K562 (cell line): ENCODE measurements around the gene ANKRD1.

Experiments used
- ARID2 ChIP-seq: fragments of 450-650 bp; IDR thresholded peaks from 2 replicates; pipeline ENCODE4 v1.6.1; 2017; ENCODE audit warnings: antibody characterized with exemption, mild to moderate bottlenecking
- ETV6 ChIP-seq, 3 experiments: fragments of 150-350 bp in 1 of 3; sonication (generic) in 1 of 3; formaldehyde crosslinking in 1 of 3; IDR thresholded peaks; 2 replicates each; pipeline versions ENCODE4 v1.6.1 to v1.8.0; 2014 to 2022; ENCODE audit warnings: borderline replicate concordance in 2 of 3, low read depth in 2 of 3, antibody characterized with exemption in 1 of 3, low read length in 1 of 3, mild to moderate bottlenecking in 1 of 3, missing genetic modification reagents in 1 of 3
- PTRF ChIP-seq: fragments of 450-650 bp; IDR thresholded peaks from 2 replicates; pipeline ENCODE4 v1.6.1; 2016; ENCODE audit warnings: mild to moderate bottlenecking, missing genetic modification characterization, missing compliant biosample characterization
- TF ChIP-seq, protein P1 (sequence below): fragments of 450-650 bp; formaldehyde crosslinking; IDR thresholded peaks from 2 replicates; pipeline ENCODE4 v1.4.0; 2022; ENCODE audit warnings: missing genetic modification characterization

DNA sequence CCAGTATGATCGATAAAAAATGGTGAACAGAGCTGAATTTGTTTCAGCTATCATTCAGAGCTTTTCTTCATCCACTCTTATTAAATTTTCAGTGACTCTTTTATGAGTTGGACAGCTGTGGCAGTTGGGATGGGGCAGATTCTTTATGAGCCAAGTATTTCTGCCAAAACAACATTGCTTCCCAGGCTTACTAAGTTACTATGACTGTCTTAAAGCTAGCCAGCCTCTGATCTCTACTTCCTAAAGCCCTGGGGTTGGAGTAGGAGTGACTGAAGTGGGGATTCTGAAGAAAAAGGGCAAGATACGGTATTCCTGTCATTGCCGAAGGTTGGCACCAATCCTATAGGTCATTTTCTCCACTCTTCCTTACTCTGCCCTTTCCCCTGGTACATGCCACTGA is 36.5 kb downstream of the ANKRD1 start:
- TF ChIP-seq, protein P1, sequence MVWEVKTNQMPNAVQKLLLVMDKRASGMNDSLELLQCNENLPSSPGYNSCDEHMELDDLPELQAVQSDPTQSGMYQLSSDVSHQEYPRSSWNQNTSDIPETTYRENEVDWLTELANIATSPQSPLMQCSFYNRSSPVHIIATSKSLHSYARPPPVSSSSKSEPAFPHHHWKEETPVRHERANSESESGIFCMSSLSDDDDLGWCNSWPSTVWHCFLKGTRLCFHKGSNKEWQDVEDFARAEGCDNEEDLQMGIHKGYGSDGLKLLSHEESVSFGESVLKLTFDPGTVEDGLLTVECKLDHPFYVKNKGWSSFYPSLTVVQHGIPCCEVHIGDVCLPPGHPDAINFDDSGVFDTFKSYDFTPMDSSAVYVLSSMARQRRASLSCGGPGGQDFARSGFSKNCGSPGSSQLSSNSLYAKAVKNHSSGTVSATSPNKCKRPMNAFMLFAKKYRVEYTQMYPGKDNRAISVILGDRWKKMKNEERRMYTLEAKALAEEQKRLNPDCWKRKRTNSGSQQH (CRISPR knock-in tag): no peak
- TF ChIP-seq ETV6 (IDR thresholded peaks at IDR 0.05; ENCODE audit: borderline replicate concordance in 1 of 2, low read depth in 2 of 2, low read length in 1 of 2): no peak
- TF ChIP-seq ETV6 (CRISPR knock-in tag; IDR thresholded peaks at IDR 0.05; ENCODE audit: borderline replicate concordance): no peak
- TF ChIP-seq ARID2: no peak
- TF ChIP-seq PTRF: no peak
